ENCODE data around the gene NTSR2. TPM values are rescaled to one million over a fixed set of nuclear protein-coding genes. Genes with fewer than 3 reads are reported as not detected.

NTSR2 gene
- total and polyA plus RNA-seq, 2 experiments from 2014 or later: 0.10 TPM; not detected in 1

DNA sequence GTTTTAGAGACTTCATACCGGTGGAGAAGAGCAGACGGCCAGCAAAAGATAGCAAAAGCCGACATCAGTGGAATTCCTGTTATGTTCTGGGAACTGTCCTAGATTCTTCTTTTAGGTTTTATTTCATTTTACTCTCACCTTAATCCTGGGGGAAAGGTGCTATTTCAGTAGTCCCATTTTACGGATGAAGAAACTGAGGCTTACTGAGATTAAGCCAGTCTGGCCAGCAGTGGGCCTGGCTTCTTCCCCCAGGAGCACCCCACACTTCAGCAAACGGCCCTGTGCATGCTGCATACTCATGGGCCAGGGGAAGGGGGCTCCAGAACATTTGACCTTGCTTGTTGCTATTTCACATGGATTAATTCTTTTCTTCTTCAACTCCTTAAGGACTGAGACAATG, 56.7 kb downstream of the NTSR2 start:
- H3K27ac ChIP-seq (ENCODE audit: low read depth): no peak overlapping the region
- H3K79me2 ChIP-seq (replicated peaks; ENCODE audit: insufficient read depth): no peaks in the 10 kb centered on the region
- peaks cover 9% of the 10 kb centered on the region for H3K27me3 Mint-ChIP-seq (ENCODE audit: insufficient read depth, low read depth, poor library complexity)
- peaks cover 50% of the 10 kb centered on the region for H3K36me3 Mint-ChIP-seq (ENCODE audit: low read depth)
- H3K27ac Mint-ChIP-seq: no peak overlapping the region
- H3K4me1 Mint-ChIP-seq: no peaks in the 10 kb centered on the region; the same call in 2 of the 3 replicates
- no peak overlapping the region for H3K4me3 ChIP-seq
- H3K4me1 ChIP-seq (ENCODE audit: insufficient read depth): no peaks in the 10 kb centered on the region
- H3K9me2 ChIP-seq (ENCODE audit: insufficient read depth): no peaks in the 10 kb centered on the region
- no peaks in the 10 kb centered on the region for H3K36me3 ChIP-seq (ENCODE audit: insufficient read depth)
- no peak for DNase-seq (ENCODE audit: low spot score)
- ATAC-seq: no peak
- H3K4me3 Mint-ChIP-seq: no peak overlapping the region
- no peak overlapping the region for H3K4me2 ChIP-seq
- H3F3A ChIP-seq (replicated peaks; ENCODE audit: low read depth): no peaks in the 10 kb centered on the region
- H3K27me3 ChIP-seq (ENCODE audit: insufficient read depth): no peaks in the 10 kb centered on the region
- TF ChIP-seq CREB1 (CRISPR knock-in tag; IDR thresholded peaks at IDR 0.05; ENCODE audit: low read depth) (no peak), POLR2AphosphoS5 (IDR thresholded peaks at IDR 0.05; ENCODE audit: low read depth) (no peak), JUNB (IDR thresholded peaks at IDR 0.05; ENCODE audit: unreplicated experiment) (no peak), ZNF114 (CRISPR knock-in tag; IDR thresholded peaks at IDR 0.05) (no peak), NANOG (IDR thresholded peaks at IDR 0.05; ENCODE audit: borderline replicate concordance) (no peak), EZH2 (IDR thresholded peaks at IDR 0.05; ENCODE audit: low read depth, unreplicated experiment) (no peak), ZNF331 (CRISPR knock-in tag; IDR thresholded peaks at IDR 0.05; ENCODE audit: low read depth) (no peak)
- TF ChIP-seq, protein P1, sequence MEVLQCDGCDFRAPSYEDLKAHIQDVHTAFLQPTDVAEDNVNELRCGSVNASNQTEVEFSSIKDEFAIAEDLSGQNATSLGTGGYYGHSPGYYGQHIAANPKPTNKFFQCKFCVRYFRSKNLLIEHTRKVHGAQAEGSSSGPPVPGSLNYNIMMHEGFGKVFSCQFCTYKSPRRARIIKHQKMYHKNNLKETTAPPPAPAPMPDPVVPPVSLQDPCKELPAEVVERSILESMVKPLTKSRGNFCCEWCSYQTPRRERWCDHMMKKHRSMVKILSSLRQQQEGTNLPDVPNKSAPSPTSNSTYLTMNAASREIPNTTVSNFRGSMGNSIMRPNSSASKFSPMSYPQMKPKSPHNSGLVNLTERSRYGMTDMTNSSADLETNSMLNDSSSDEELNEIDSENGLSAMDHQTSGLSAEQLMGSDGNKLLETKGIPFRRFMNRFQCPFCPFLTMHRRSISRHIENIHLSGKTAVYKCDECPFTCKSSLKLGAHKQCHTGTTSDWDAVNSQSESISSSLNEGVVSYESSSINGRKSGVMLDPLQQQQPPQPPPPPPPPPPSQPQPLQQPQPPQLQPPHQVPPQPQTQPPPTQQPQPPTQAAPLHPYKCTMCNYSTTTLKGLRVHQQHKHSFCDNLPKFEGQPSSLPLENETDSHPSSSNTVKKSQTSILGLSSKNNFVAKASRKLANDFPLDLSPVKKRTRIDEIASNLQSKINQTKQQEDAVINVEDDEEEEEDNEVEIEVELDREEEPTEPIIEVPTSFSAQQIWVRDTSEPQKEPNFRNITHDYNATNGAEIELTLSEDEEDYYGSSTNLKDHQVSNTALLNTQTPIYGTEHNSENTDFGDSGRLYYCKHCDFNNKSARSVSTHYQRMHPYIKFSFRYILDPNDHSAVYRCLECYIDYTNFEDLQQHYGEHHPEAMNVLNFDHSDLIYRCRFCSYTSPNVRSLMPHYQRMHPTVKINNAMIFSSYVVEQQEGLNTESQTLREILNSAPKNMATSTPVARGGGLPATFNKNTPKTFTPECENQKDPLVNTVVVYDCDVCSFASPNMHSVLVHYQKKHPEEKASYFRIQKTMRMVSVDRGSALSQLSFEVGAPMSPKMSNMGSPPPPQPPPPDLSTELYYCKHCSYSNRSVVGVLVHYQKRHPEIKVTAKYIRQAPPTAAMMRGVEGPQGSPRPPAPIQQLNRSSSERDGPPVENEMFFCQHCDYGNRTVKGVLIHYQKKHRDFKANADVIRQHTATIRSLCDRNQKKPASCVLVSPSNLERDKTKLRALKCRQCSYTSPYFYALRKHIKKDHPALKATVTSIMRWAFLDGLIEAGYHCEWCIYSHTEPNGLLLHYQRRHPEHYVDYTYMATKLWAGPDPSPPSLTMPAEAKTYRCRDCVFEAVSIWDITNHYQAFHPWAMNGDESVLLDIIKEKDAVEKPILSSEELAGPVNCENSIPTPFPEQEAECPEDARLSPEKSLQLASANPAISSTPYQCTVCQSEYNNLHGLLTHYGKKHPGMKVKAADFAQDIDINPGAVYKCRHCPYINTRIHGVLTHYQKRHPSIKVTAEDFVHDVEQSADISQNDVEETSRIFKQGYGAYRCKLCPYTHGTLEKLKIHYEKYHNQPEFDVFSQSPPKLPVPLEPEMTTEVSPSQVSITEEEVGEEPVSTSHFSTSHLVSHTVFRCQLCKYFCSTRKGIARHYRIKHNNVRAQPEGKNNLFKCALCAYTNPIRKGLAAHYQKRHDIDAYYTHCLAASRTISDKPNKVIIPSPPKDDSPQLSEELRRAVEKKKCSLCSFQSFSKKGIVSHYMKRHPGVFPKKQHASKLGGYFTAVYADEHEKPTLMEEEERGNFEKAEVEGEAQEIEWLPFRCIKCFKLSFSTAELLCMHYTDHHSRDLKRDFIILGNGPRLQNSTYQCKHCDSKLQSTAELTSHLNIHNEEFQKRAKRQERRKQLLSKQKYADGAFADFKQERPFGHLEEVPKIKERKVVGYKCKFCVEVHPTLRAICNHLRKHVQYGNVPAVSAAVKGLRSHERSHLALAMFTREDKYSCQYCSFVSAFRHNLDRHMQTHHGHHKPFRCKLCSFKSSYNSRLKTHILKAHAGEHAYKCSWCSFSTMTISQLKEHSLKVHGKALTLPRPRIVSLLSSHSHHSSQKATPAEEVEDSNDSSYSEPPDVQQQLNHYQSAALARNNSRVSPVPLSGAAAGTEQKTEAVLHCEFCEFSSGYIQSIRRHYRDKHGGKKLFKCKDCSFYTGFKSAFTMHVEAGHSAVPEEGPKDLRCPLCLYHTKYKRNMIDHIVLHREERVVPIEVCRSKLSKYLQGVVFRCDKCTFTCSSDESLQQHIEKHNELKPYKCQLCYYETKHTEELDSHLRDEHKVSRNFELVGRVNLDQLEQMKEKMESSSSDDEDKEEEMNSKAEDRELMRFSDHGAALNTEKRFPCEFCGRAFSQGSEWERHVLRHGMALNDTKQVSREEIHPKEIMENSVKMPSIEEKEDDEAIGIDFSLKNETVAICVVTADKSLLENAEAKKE (CRISPR knock-in tag; IDR thresholded peaks at IDR 0.05): no peak
- H4K20me1 ChIP-seq (replicated peaks; ENCODE audit: insufficient read depth): peaks cover 3% of the 10 kb centered on the region; the same call in 1 of the 2 replicates
- H3K9me3 Mint-ChIP-seq: no peaks in the 10 kb centered on the region
- no peak overlapping the region for H2AFZ ChIP-seq
